Activated CD8-positive, alpha-beta memory T cell treated with anti-CD3 and anti-CD28 coated beads for 48 hours (primary cell): ENCODE data around the gene VGF.
"Not testable (repeated sequence)": the region's sequence is repeated elsewhere in the genome, so short reads cannot be mapped to it uniquely, and the experiment has no call there.

Source experiments
- DNase-seq, 3 experiments: peaks; one replicate each; pipeline ENCODE4 v3.0.0-alpha.2; 2020; ENCODE audit warnings: low read depth in 2 of 3, low spot score in 2 of 3

Gene VGF

DNA sequence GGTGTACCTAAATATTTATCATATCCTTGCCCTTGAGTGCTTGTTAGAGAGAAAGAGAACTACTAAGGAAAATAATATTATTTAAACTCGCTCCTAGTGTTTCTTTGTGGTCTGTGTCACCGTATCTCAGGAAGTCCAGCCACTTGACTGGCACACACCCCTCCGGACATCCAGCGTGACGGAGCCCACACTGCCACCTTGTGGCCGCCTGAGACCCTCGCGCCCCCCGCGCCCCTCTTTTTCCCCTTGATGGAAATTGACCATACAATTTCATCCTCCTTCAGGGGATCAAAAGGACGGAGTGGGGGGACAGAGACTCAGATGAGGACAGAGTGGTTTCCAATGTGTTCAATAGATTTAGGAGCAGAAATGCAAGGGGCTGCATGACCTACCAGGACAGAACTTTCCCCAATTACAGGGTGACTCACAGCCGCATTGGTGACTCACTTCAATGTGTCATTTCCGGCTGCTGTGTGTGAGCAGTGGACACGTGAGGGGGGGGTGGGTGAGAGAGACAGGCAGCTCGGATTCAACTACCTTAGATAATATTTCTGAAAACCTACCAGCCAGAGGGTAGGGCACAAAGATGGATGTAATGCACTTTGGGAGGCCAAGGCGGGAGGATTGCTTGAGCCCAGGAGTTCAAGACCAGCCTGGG is 27.0 kb downstream of the VGF start:
- peak; percentile 50 to 67 (median 64) for DNase-seq

DNA sequence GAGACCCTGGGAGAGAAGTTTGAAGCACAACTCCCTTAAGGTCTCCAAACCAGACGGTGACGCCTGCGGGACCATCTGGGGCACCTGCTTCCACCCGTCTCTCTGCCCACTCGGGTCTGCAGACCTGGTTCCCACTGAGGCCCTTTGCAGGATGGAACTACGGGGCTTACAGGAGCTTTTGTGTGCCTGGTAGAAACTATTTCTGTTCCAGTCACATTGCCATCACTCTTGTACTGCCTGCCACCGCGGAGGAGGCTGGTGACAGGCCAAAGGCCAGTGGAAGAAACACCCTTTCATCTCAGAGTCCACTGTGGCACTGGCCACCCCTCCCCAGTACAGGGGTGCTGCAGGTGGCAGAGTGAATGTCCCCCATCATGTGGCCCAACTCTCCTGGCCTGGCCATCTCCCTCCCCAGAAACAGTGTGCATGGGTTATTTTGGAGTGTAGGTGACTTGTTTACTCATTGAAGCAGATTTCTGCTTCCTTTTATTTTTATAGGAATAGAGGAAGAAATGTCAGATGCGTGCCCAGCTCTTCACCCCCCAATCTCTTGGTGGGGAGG is 27.6 kb downstream of the VGF start:
- no peak for DNase-seq

DNA sequence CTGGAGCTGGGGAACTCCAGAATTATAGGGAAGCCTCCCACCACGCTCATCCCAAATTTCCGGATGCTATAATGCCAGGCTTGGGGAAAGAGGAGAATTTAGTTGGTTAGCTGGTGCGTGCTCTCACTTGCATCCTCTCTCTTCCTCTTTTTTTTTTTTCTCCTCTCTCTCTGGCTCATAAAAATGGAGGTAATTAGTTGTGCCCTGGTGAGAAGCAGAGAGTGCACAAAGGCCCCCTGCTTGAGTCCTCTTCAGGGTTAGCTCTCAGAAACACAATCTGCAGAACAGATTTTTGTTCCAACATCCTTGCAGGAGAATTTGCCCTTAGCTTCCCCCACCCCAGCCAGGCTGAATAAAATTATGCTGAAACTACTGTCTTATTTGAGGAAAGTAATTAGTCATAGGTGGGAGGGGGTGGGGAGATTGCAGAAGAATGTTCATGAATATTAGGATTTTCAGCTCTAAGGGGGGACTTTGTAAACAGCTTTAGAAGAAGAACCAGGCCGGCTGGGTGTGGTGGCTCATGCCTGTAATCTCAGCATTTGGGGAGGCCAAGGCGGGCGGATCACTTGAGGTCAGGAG is 30.9 kb downstream of the VGF start:
- DNase-seq, result no peak

DNA sequence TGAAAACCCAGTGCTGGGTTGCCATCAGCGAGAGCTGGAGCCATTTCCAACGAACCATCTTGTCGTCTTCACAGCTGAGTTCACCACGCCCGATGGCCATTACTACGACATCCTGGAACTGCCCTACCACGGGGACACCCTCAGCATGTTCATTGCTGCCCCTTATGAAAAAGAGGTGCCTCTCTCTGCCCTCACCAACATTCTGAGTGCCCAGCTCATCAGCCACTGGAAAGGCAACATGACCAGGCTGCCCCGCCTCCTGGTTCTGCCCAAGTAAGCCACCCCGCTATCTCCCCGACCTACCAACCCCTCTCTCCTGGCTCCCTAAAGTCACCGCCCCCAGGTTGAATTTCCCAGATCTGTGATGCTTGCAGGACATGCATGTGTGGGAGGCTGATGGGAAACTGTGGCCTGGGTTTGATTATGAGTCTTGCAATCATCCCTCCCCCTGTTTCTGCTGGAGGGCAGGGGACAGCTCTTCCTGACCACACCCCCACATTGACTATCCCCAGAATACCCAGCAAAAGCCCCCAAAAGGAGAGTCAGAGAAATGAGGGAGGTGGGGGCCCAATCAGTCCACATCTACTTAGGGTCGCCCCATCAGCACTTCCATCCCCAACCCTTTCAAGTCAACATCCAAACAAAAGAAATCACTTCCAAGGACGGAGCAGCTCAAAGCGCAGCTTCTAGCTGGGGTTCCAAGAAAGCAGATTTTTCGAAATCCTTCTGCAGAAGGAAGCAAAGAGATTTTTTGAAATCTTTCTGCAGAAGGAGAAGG is 31.6 kb downstream of the VGF start:
- DNase-seq, result no peak

DNA sequence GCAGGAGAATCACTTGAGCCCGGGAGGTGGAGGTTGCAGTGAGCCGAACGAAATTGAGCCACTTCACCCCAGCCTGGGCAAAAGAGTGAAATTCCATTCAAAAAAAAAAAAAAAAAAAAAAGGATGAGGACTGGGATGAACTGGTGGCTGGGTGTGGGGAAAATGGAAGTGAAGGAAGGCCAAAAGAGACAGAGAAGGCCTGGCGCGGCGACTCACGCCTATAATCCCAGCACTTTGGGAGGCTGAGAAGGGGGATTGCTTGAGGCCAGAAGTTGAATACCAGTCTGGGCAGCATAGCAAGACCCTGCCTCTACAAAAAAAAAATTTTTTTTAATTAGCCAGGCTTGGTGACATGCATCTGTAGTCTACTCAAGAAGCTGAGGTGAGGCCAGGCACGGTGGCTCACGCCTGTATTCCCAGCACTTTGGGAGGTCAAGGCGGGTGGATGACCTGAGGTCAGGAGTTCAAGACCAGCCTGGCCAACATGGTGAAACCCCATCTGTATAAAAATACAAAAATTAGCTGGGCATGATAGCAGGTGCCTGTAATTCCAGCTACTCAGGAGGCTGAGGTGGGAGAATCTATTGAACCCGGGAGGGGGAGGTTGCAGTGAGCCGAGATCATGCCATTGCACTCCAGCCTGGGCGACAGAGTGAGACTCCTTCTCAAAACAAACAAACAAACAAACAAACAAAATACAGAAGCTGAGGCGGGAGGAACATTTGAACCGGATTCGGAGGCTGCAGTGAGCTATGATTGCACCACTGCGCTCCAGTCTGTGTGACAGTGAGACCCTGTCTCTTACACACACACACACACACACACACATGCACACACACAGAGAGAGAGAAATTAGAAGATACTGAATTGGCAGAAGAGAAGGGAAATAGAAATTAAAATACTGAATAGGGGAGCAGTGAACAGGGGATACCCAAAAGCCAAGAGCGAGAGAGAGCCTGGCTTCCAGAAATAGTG is 32.5 kb downstream of the VGF start:
- not testable (repeated sequence) for DNase-seq

DNA sequence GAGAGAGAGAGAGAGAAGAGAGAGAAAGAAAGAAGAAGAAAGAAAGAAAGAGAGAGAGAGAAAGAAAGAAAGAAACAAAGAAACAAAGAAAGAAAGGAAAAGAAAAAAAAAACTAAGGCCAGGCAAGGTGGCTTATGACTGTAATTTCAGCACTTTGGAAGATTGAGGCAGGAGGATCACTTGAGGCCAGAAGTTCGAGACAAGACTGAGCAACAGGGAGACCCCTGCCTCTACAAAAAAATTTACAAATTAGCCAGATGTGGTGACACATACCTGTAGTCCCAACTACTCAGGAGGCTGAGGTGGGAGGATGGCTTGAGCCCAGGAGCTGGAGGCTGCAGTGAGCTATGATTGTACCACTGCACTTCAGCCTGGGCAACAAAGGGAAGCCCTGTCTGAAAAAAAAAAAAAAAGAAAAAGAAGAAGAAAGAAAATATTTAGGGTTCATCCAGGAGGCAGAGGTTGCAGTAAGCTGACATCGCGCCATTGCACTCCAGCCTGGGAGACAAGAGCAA is 35.7 kb downstream of the VGF start:
- DNase-seq, result no peak

DNA sequence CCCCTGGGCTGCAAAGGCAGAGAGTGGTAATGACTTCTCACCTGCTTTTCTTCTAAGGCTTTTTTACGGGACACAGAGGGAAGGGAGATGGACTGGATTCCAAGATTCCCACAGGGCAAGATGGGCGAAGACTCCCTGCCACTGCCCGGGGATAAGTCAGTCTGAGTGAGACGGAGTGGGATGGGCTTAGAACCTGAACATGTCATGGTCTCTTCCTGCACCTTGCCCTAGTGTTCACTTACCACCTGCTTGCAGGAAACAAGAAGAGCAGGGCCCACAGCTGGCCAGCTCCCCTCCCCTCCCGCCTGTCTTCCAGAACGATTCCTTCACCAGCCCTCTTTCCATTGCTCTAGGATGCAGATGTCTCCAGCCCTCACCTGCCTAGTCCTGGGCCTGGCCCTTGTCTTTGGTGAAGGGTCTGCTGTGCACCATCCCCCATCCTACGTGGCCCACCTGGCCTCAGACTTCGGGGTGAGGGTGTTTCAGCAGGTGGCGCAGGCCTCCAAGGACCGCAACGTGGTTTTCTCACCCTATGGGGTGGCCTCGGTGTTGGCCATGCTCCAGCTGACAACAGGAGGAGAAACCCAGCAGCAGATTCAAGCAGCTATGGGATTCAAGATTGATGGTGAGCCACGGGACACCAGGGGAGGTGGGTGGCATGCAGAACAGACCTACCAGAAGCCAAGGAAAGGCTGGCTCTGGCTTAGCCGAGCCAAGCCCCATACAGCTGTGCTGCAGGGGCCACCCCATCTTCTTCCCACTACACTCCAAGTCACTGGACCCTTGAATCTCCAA is 37.1 kb downstream of the VGF start:
- DNase-seq, result no peak

DNA sequence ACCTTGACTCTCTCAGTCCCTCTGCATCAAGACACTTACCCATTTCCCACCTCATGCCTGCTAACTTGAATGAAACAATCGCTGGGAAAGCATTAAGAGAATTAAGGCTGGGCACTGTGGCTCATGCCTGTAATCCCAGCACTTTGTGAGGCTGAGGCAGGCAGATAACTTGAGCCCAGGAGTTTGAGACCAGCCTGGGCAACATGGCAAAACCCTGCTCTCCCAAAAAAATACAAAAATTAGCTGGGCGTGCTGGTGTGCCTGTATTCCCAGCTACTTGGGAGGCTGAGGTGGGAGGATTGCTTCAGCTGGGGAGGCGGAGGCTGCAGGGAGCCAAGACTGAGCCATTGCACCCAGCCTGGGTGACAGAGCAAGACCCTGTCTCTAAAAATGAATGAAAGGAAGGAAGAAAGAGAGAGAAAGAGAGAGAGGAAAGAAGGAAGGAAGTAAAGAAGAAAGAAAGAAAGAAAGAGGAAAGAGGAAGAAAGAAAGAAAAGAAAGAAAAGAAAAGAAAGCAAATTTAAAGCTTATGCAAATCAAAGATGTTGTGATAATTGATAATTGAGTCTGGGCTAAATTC is 37.8 kb downstream of the VGF start:
- no peak for DNase-seq

DNA sequence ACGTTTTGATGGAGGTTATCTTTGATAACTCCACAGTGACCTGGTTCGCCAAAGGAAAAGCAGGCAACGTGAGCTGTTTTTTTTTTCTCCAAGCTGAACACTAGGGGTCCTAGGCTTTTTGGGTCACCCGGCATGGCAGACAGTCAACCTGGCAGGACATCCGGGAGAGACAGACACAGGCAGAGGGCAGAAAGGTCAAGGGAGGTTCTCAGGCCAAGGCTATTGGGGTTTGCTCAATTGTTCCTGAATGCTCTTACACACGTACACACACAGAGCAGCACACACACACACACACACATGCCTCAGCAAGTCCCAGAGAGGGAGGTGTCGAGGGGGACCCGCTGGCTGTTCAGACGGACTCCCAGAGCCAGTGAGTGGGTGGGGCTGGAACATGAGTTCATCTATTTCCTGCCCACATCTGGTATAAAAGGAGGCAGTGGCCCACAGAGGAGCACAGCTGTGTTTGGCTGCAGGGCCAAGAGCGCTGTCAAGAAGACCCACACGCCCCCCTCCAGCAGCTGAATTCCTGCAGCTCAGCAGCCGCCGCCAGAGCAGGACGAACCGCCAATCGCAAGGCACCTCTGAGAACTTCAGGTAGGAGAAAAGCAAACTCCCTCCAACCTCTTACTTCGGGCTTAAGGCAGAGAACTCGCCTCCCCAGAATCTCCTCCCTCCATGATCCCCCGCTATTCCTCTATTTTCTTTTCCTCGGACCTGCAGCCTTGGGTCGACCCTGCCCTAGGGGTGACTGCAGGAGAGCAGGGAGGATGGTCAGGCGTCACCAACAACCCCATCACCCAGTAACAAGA is 38.5 kb downstream of the VGF start, which contains the start of gene SERPINE1:
Gene SERPINE1, plus strand, starts transcription at position 454 of the 809 bp plus-strand sequence. CDS start 1,290 bp downstream, outside the sequence.
- DNase-seq, result peak in 1 of 3 experiments; percentile 38

DNA sequence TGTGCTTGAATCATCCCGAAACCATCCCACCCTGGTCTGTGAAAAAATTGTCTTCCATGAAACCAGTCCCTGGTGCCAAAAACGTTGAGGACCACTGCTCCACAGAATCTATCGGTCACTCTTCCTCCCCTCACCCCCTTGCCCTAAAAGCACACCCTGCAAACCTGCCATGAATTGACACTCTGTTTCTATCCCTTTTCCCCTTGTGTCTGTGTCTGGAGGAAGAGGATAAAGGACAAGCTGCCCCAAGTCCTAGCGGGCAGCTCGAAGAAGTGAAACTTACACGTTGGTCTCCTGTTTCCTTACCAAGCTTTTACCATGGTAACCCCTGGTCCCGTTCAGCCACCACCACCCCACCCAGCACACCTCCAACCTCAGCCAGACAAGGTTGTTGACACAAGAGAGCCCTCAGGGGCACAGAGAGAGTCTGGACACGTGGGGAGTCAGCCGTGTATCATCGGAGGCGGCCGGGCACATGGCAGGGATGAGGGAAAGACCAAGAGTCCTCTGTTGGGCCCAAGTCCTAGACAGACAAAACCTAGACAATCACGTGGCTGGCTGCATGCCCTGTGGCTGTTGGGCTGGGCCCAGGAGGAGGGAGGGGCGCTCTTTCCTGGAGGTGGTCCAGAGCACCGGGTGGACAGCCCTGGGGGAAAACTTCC is 39.2 kb downstream of the VGF start:
- DNase-seq, result no peak

DNA sequence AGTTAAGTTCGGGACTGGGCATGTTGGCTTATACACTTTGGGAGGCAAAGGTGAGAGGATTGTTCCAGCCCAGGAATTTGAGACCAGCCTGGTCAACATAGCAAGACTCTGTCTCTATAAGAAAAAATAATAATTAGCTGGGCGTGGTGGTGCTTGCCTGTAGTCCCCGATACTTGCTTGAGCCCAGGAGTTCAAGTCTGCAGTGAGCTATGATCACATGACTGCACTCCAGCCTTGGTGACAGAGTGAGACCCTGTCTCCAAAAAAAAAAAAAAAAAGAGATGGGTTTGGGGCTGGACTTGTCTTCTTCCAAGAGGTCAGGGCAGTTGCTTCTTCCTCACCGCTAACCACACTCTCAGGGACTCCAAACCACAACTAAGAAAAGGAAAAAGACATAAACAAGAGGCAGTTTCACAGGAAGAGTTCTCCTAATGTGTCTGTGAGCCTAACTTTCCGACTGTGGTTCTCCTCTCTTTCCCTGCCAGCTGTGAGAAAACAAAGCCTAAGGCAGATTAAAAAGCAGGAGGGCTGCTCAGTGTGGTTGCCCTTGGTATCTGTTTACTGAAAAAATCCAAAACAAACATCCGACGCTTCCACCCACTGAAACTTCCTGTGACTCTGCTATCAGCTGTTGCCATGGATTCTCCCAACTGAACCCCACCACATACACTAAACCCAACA is 40.9 kb downstream of the VGF start:
- no peak for DNase-seq

DNA sequence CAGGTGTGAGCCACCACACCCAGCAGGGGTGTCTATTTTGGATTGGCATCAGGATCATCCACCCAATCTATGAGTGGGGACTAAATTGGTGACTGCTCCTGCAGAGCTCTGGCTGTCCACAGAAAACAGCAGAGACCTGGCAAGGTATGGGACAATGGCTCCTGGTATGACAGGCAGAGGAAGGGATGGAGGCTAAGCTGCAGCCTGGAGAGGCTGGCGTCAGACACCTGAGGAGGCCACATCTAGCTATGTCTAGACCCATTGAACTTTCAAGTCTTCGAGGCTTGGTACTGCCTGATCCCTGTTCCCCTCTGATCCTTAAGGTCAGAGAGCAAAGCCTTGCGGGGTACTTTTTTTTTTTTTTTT is 41.7 kb downstream of the VGF start:
- no peak for DNase-seq

DNA sequence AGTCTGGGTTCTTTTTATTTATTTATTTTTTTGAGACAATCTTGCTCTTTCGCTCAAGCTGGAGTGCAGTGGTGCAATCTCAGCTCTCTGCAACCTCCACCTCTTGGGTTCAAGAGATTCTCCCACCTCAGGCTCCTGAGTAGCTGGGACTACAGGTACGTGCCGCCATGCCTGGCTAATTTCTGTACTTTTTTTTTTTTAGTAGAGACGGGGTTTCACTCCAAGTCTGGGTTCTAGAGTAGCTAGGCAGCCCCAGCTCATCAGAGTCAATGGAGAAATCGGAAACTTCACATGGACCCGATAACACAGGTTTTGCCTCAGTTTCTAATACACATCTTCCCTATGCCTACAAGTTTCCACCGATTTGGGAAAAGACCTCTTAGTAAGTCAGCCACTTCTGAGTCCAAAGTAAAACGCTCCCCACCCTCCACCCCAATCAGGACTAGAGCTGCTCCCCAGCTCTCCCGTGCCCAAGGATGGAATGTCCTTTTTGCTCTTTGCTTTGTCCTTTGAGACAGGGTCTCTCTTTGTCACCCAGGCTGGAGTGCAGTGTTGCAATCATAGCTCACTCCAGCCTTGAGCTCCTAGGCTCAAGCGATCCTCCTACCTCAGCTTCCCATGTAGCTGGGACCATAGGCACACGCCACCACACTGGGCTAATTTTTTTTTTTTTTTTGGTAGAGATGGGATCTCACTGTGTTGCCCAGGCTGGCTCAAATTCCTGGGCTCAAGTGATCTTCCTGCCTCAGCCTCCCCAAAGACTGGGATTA is 42.3 kb downstream of the VGF start:
- no peak for DNase-seq

DNA sequence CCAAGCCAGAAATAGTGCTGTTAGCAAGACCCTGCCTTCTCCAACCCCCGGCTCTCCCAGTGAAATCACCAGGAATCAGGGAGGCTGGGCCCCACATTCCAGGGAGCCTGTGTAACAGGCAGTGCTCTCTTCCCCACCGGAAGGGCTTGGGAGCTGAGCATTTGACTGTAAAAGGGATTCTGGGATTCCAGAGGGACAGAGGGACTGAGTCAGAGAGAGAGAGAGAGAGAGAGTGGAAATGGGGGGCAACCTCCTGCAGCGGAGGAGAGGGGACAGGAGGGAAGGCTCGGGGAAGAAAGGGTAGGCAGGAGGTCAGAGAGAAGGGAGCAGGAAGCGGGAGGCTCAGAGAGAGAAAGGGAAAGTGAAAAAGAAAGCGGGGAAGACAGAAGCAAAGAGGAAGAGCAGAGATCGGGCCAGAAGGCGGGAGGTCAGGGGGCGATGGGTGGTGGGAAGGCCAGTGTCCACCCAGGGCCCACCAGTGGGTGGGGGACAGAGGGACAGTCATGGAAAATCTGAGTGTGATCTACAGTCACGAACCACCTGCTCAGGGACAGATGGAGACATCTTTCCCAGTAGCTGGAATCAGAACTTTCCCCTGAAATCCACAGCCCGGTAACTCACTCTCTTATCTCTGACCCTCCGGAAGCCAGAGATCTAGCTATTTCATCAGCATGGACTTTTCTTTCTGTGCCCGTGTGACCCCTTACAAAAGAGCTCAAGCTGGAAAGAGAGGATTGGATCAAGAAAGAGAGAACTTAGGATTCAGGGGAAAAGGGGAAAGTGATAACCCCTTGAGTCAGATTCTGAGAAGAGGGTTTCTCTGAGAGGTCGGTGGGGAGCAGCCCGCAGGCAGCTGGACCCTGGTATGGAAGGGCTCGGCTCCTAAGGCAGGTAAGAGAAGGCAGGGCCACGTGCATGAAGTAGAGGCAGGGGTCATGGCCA is 43.1 kb downstream of the VGF start:
- DNase-seq, result no peak

DNA sequence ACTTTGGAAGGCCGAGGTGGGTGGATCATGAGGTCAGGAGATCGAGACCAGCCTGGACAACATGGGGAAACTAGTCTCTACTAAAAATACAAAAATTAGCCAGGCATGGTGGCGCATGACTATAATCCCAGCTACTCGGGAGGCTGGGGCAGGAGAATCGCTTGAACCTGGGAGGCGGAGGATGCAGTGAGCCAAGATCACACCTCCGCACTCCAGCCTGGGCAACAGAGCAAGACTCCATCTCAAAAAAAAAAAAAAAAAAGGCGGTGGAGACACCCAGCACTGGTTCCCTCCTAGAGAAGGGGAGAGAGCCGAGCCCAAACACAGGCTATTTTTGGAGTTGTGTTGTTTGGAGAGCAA is 43.8 kb downstream of the VGF start:
- not testable (repeated sequence) for DNase-seq

DNA sequence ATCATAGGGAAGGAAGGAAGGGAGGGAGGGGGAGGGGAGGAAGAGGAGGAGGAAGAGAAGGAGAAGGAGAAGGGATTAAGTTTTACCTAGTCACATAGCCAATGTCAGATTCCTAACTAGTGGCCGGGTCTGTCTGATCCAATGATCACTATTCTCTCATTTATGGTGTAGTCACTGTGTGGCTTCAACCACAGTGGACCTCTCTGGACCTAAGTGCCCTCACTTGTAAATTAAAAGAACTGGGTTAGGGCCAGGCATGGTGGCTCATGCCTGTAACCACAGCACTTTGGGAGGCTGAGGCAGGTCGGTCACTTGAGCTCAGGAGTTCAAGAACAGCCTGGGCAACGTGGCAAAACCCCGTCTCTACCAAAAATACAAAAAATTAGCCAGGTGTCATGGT is 45.1 kb downstream of the VGF start:
- no peak for DNase-seq
